GM15510 (cell line): ENCODE data around the gene NOS1.

Source experiments
- POLR2A ChIP-seq: IDR thresholded peaks from 3 replicates; pipeline ENCODE4 v1.6.1; 2011; ENCODE audit warnings: borderline replicate concordance; ENCODE audit not compliant: insufficient read length; ENCODE audit errors: extremely low read depth

The NOS1 gene

GRCh38 chr12:117188961-117189724 lies 172.3 kb downstream of the NOS1 start:
- no peak for TF ChIP-seq POLR2A

GRCh38 chr12:117188121-117188665 lies 173.2 kb downstream of the NOS1 start:
- TF ChIP-seq POLR2A = no peak

GRCh38 chr12:117187421-117187820 lies 174.0 kb downstream of the NOS1 start:
- TF ChIP-seq POLR2A = no peak

GRCh38 chr12:117182866-117183265 lies 178.6 kb downstream of the NOS1 start:
- TF ChIP-seq POLR2A = no peak

- no peak for TF ChIP-seq POLR2A
These were observed 180.5 kb downstream of the NOS1 start for GRCh38 chr12:117180758-117181467.

- no peak for TF ChIP-seq POLR2A
These were observed 182.7 kb downstream of the NOS1 start for GRCh38 chr12:117178745-117179144.

GRCh38 chr12:117178301-117178700 lies 183.1 kb downstream of the NOS1 start:
- TF ChIP-seq POLR2A = no peak

- no peak for TF ChIP-seq POLR2A
These were observed 189.3 kb downstream of the NOS1 start for GRCh38 chr12:117172168-117172567.

GRCh38 chr12:117171499-117172162 lies 189.8 kb downstream of the NOS1 start:
- TF ChIP-seq POLR2A = no peak

GRCh38 chr12:117169548-117169947 lies 191.9 kb downstream of the NOS1 start:
- no peak for TF ChIP-seq POLR2A

- TF ChIP-seq POLR2A = no peak
These were observed 192.4 kb downstream of the NOS1 start for GRCh38 chr12:117168976-117169375.

- no peak for TF ChIP-seq POLR2A
These were observed 193.7 kb downstream of the NOS1 start for GRCh38 chr12:117167769-117168168.

GRCh38 chr12:117166107-117166506 lies 195.3 kb downstream of the NOS1 start:
- TF ChIP-seq POLR2A = no peak

GRCh38 chr12:117165342-117165741 lies 196.1 kb downstream of the NOS1 start:
- no peak for TF ChIP-seq POLR2A

- TF ChIP-seq POLR2A = no peak
These were observed 198.8 kb downstream of the NOS1 start for GRCh38 chr12:117162633-117163032.

- no peak for TF ChIP-seq POLR2A
These were observed 199.3 kb downstream of the NOS1 start for GRCh38 chr12:117162167-117162539.

- TF ChIP-seq POLR2A = no peak
These were observed 199.8 kb downstream of the NOS1 start for GRCh38 chr12:117161460-117162166.
